Activated naive CD4-positive, alpha-beta T cell treated with anti-CD3 and anti-CD28 coated beads for 36 hours (primary cell): ENCODE measurements around the gene MMP20. TPM values are rescaled to one million over a fixed set of nuclear protein-coding genes. Genes with fewer than 3 reads are reported as not detected.
A peak's percentile ranks its signal among the peaks of the same experiment; 100 is the strongest.

Source experiments
- CTCF ChIA-PET: fragments of 350-600 bp; sonication (Branson Sonifier 250); formaldehyde crosslinking; loops from one replicate; lab custom pipeline; 2021; ENCODE audit warnings: antibody characterized with exemption; lab: Charles Lee
- DNase-seq: peaks from one replicate; pipeline ENCODE4 v3.0.0-alpha.2; 2020
- H3K27ac Mint-ChIP-seq: one replicate; pipeline ENCODE4 v1.8.0; 2021; ENCODE audit warnings: mild to moderate bottlenecking, mixed read lengths
- H3K27me3 Mint-ChIP-seq: one replicate; pipeline ENCODE4 v1.8.0; 2021; ENCODE audit warnings: low read depth, mixed read lengths
- H3K36me3 Mint-ChIP-seq: one replicate; pipeline ENCODE4 v1.8.0; 2021; ENCODE audit warnings: low read depth, mixed read lengths
- H3K4me1 Mint-ChIP-seq: one replicate; pipeline ENCODE4 v1.8.0; 2021; ENCODE audit warnings: low read depth, mixed read lengths
- H3K4me3 Mint-ChIP-seq: one replicate; pipeline ENCODE4 v1.8.0; 2021; ENCODE audit warnings: mild to moderate bottlenecking, moderate library complexity, mixed read lengths
- H3K9me3 Mint-ChIP-seq: one replicate; pipeline ENCODE4 v1.8.0; 2021; ENCODE audit warnings: mixed read lengths
- intact Hi-C: fragments of 100-400 bp; cut with micrococcal nuclease; formaldehyde crosslinking; loops from one replicate; pipeline ENCODE4 v1.15.1; 2023
- total RNA-seq, 2 experiments: library from RNA; stranded (reverse); gene quantifications; one replicate each; pipeline ENCODE4 v1.2.3, GENCODE V29; 2021

The MMP20 gene
- total RNA-seq, 2 experiments from 2014 or later: not detected

DNA sequence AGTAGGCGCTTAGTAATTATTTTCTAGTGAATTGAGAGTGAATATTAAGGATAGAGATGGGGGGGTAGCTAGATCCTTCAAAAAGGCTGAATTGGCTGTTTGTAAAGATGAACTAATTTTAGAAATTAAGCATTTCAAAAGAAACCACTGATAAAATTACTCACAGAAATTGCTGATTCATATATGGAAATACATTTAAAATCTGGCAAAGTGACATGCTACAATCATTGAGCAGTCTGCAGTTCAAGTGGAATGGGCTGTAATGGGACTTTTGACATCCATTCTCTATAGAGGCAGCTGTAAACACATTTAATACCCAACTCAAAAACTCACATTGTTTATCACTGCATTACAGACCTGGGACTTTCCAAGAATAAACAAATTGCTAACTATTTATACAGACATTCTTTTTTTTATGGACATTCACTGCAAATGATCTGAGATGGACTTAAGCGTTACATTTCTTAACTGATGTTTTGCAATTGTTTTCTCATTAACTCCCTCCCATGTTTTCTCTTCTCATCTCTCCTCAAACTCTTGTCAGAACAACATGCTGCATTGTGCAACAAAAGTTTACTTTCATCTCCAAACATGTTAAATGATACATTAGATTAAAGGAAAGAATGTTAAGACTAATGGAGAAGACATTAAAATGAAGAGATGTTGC lies 52.4 kb downstream of the MMP20 start:
- Mint-ChIP-seq H3K36me3 (no peaks in the 10 kb centered on the region), H3K27me3 (no peaks in the 10 kb centered on the region), H3K4me3 (no peak overlapping the region), H3K4me1 (peaks cover 19% of the 10 kb centered on the region), H3K9me3 (peaks cover 14% of the 10 kb centered on the region), H3K27ac (no peak overlapping the region)
- intact Hi-C loops: no loop called here
- CTCF ChIA-PET: no interaction called here
- DNase-seq: no peak

- H3K4me1 Mint-ChIP-seq: peaks cover 6% of the 10 kb centered on the region
- no peaks in the 10 kb centered on the region for H3K27me3 Mint-ChIP-seq
- no peak overlapping the region for H3K4me3 Mint-ChIP-seq
- no peak overlapping the region for H3K27ac Mint-ChIP-seq
- H3K9me3 Mint-ChIP-seq: peaks cover 24% of the 10 kb centered on the region
- no peak for DNase-seq
- peaks cover 4% of the 10 kb centered on the region for H3K36me3 Mint-ChIP-seq
- CTCF ChIA-PET: interaction anchor here (0.6 kb wide), 1 partner anchor 274 kb away, joined by 3 read pairs; no protein-coding TSS in a partner anchor
- intact Hi-C loops: no loop called here
These were observed 56.3 kb downstream of the MMP20 start for GRCh38 chr11:102568851-102569250.

GRCh38 chr11:102566112-102566511 lies 59.0 kb downstream of the MMP20 start:
- no peak overlapping the region for H3K4me3 Mint-ChIP-seq
- H3K27ac Mint-ChIP-seq: no peak overlapping the region
- peaks cover 25% of the 10 kb centered on the region for H3K4me1 Mint-ChIP-seq
- CTCF ChIA-PET: no interaction called here
- DNase-seq: no peak
- intact Hi-C loops: no loop called here
- peaks cover 4% of the 10 kb centered on the region for H3K36me3 Mint-ChIP-seq
- H3K9me3 Mint-ChIP-seq: peaks cover 24% of the 10 kb centered on the region
- H3K27me3 Mint-ChIP-seq: no peaks in the 10 kb centered on the region

DNA sequence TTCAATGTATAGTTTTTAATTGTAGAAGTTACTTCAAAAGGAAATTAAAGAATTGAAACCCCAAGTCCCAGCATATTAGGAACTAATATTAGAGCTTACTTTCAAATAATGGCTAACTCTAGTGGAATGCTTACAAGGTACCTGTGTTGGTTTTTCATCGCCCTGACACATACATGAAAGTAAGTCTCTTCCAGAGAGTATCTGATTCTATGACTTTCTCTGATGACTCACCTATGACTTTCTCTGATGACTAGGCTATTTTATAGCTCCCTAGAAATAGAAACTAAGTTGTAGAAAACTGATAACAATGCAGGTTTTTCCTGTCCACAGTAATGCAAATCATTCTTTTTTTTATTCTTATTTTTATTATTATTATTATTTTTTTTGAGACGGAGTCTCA lies 61.0 kb downstream of the MMP20 start:
- CTCF ChIA-PET: interaction anchor here (0.7 kb wide), 1 partner anchor 222 kb away, joined by 4 read pairs; no protein-coding TSS in a partner anchor
- Mint-ChIP-seq H3K4me3 (no peak overlapping the region), H3K27me3 (no peaks in the 10 kb centered on the region), H3K4me1 (peaks cover 43% of the 10 kb centered on the region), H3K27ac (no peak overlapping the region), H3K36me3 (peaks cover 4% of the 10 kb centered on the region), H3K9me3 (peaks cover 18% of the 10 kb centered on the region)
- no peak for DNase-seq
- intact Hi-C loops: loop anchor here (1.0 to 5.0 kb wide), 8 partner anchors 12 to 647 kb away; partner anchors contain the start of genes ANGPTL5 and CEP126

DNA sequence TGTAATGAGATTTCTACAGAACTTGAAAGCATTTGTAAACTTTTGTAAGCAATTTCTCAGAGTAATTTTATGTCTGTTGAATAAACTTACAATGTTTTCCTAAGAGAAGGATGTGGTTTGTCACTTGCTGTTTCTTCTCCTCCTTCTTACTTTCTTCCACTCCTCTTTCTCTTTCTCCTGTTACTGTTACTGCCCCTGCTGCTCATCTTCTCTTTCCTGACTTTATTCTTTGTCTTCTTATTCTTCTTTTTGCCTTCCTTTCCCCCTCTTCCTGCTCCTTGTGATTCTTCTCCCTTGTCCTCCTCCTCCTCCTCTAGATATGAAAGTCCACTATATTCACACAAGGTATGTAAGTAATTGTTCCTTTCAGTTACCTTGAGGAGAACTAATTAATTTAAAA lies 63.5 kb downstream of the MMP20 start:
- H3K36me3 Mint-ChIP-seq: peaks cover 4% of the 10 kb centered on the region
- intact Hi-C loops: loop anchor here (2.0 to 5.0 kb wide), 4 partner anchors 67 to 644 kb away; partner anchors contain the start of genes ANGPTL5 and CEP126
- H3K4me1 Mint-ChIP-seq: peaks cover 41% of the 10 kb centered on the region
- H3K27ac Mint-ChIP-seq: no peak overlapping the region
- CTCF ChIA-PET: interaction anchor here (1.2 kb wide), 1 partner anchor 103 kb away, joined by 3 read pairs; no protein-coding TSS in a partner anchor
- H3K4me3 Mint-ChIP-seq: no peak overlapping the region
- H3K27me3 Mint-ChIP-seq: no peaks in the 10 kb centered on the region
- peaks cover 5% of the 10 kb centered on the region for H3K9me3 Mint-ChIP-seq
- no peak for DNase-seq

DNA sequence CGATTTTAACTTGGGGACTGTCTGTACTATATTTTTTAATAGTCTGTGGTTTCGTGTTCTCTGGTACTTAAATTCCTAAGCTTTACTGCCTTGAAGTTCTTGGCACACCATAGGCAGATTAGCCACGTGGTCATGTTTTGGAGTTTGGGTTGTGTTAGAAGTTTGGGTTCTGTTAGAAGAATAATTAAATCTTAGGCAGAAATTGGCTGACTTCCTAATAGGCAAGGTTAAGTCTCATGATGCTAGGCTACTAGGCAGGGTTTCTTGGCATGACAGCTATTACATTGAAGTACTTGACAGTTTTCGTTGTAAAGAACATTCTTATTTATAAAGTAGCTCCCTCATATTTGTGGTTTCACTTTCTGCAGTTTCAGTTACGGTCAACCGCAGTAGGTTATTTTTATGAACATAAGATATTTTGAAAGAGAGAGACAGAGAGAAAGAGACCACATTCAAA lies 64.5 kb downstream of the MMP20 start:
- DNase-seq: no peak
- Mint-ChIP-seq H3K27me3 (no peaks in the 10 kb centered on the region), H3K9me3 (no peaks in the 10 kb centered on the region), H3K4me3 (peak overlapping the region; percentile 35), H3K4me1 (peaks cover 41% of the 10 kb centered on the region), H3K36me3 (no peaks in the 10 kb centered on the region), H3K27ac (peak overlapping the region; percentile 39)
- CTCF ChIA-PET: interaction anchor here (0.6 to 1.0 kb wide), 5 partner anchors 17 to 377 kb away, joined by 3 read pairs; no protein-coding TSS in a partner anchor
- intact Hi-C loops: loop anchor here (1.0 to 5.0 kb wide), 6 partner anchors 20 to 643 kb away; partner anchors contain the start of genes ANGPTL5 and CEP126

- H3K4me1 Mint-ChIP-seq: peaks cover 41% of the 10 kb centered on the region
- CTCF ChIA-PET: interaction anchor here (0.6 to 1.1 kb wide), 4 partner anchors 16 to 104 kb away, joined by 3 read pairs; no protein-coding TSS in a partner anchor
- H3K27ac Mint-ChIP-seq: no peak overlapping the region
- no peak for DNase-seq
- H3K4me3 Mint-ChIP-seq: no peak overlapping the region
- H3K27me3 Mint-ChIP-seq: no peaks in the 10 kb centered on the region
- no peaks in the 10 kb centered on the region for H3K36me3 Mint-ChIP-seq
- no peaks in the 10 kb centered on the region for H3K9me3 Mint-ChIP-seq
- intact Hi-C loops: loop anchor here (1.0 to 5.0 kb wide), 6 partner anchors 20 to 643 kb away; partner anchors contain the start of genes ANGPTL5 and CEP126
These were observed 65.3 kb downstream of the MMP20 start for GRCh38 chr11:102559839-102560238.

DNA sequence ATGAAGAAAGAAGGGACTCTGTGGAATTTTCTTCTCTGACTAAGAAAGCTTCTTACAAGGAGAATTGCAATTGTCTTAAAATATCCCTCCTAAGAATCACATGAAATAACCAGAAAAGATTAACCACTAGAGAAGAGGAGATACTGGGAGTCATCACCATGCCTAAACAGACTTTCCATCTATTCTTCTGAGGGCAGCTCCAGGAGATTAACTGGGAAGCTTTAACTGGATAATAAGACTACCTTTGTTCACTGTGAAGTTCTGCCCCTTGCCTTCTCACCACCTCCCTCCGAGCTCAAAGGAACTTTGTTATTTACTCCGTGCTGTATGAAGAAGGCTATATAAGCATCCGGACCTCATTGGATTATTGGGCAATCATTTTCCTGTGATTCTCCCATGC lies 70.0 kb downstream of the MMP20 start:
- Mint-ChIP-seq H3K4me3 (no peak overlapping the region), H3K4me1 (peaks cover 10% of the 10 kb centered on the region), H3K27ac (no peak overlapping the region), H3K27me3 (no peaks in the 10 kb centered on the region), H3K36me3 (no peaks in the 10 kb centered on the region), H3K9me3 (no peaks in the 10 kb centered on the region)
- no peak for DNase-seq
- CTCF ChIA-PET: interaction anchor here (1.6 kb wide), 1 partner anchor 164 kb away, joined by 6 read pairs; no protein-coding TSS in a partner anchor
- intact Hi-C loops: loop anchor here (2.0 kb wide), 1 partner anchor 26 kb away; no protein-coding TSS in a partner anchor

DNA sequence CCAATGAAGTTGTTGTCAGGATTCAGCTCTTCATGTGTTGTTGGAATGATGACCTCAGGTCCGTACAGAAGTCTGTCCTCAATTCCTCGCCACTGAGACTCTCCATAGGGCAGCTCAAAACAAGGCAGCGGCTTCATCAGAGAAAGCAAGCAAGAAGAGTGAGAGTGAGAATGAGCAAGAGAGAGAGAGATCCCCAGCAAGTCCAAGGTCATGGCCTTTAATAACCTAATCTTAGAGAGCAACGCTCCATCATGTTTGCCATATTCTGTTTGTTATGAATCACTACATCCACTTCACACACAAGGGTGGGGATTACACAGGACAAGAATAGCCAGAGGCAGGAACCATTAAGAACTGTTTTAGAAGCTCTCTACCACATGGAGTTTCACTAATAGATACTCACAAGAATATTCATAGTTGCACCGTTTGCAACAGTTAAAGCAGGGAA lies 71.3 kb downstream of the MMP20 start:
- no peaks in the 10 kb centered on the region for H3K4me1 Mint-ChIP-seq
- CTCF ChIA-PET: interaction anchor here (1.3 kb wide), 1 partner anchor 60 kb away, joined by 3 read pairs; no protein-coding TSS in a partner anchor
- no peak overlapping the region for H3K4me3 Mint-ChIP-seq
- no peaks in the 10 kb centered on the region for H3K27me3 Mint-ChIP-seq
- intact Hi-C loops: loop anchor here (2.0 kb wide), 1 partner anchor 25 kb away; no protein-coding TSS in a partner anchor
- no peak for DNase-seq
- H3K9me3 Mint-ChIP-seq: no peaks in the 10 kb centered on the region
- H3K27ac Mint-ChIP-seq: no peak overlapping the region
- H3K36me3 Mint-ChIP-seq: no peaks in the 10 kb centered on the region

DNA sequence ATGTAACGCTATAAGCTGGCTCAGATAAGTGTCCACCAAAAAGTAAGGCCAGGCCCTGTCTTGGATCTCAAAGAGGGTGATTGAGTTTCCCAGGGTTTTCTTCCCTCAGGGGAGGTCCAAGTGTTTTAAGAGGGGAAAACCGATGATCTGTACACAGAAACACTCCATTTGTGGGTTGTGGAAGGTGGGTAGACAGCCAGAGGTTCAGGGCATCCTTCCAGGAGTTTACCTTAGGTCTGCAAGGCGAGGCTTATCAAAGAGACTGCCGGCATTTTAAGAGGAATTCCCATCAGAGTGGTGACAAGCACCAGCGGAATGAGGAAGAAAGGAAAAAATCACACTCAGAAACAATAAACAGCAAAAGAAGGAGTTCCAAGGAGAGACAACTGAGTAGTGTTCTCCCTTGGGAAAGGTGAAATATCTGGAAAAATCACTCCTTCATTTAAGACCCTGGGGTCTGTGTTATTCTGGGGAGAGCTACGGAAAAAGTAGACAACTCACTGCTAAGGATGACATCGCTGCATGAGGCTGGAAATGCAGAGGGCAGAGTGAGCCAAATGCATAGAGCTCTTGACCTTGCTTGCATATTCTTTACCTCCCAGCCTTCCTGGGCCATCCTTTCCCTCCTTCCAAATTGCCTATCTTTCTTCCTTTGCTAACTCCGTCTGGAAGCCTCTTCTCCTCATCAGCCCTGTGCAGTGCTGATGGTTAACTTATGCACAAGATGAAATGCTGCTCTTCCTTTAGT lies 72.5 kb downstream of the MMP20 start:
- Mint-ChIP-seq H3K36me3 (no peaks in the 10 kb centered on the region), H3K27ac (no peak overlapping the region), H3K4me1 (no peaks in the 10 kb centered on the region), H3K9me3 (no peaks in the 10 kb centered on the region), H3K4me3 (no peak overlapping the region), H3K27me3 (no peaks in the 10 kb centered on the region)
- intact Hi-C loops: no loop called here
- DNase-seq: no peak
- CTCF ChIA-PET: interaction anchor here (0.6 kb wide), 2 partner anchors 111 to 211 kb away, joined by 3 read pairs; no protein-coding TSS in a partner anchor

GRCh38 chr11:102552020-102552419 lies 73.1 kb downstream of the MMP20 start:
- CTCF ChIA-PET: no interaction called here
- no peaks in the 10 kb centered on the region for H3K27me3 Mint-ChIP-seq
- no peak overlapping the region for H3K4me3 Mint-ChIP-seq
- intact Hi-C loops: no loop called here
- H3K4me1 Mint-ChIP-seq: no peaks in the 10 kb centered on the region
- H3K27ac Mint-ChIP-seq: no peak overlapping the region
- no peaks in the 10 kb centered on the region for H3K36me3 Mint-ChIP-seq
- H3K9me3 Mint-ChIP-seq: no peaks in the 10 kb centered on the region
- DNase-seq: no peak
